HG03342 (cell line): ENCODE measurements around the gene WASL.
"Not testable (repeated sequence)": the region's sequence is repeated elsewhere in the genome, so short reads cannot be mapped to it uniquely, and the experiment has no call there.

Experiments
- ATAC-seq: cut with Tn5 transposase; IDR thresholded peaks from one replicate; pipeline ENCODE4 v1.9.1; 2021; ENCODE audit warnings: mild to moderate bottlenecking, moderate library complexity; ENCODE audit not compliant: unreplicated experiment

The WASL gene

DNA sequence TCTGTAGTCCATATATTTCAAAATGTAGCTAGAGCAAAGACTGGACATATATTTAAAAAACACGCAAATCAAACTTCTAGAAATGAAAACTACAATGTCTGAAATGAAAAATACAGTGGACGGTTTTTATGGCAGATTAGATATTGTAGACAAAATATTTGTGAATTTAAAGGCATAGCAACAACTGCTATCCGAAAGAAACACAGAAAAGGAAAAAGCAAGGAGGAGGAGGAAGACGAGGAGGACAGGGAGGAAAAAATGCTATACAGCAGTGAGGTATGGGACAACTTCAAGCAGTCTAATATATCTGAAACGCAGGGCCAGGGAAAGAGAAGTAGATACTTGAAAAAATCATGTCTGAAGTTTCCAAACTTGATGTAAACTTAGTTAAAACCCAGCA is 13.3 kb downstream of the WASL start:
- ATAC-seq, result no peak

DNA sequence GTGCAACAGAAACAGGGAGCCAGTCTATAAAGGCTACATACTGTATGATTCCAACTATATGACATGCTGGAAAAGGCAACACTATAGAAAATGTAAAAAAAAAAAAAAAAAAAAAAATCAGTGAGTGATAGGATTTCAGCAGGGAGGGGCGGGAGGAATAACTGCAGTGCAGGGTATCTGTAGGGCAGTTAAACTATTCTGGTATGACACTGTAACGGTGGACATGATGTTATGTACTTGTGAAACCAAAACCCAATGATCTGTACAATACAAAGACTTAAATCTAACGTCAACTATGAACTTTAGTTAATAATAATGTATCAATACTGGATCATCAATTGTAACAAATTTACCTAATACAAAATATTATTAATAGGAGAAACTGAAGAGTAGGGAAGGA is 14.3 kb downstream of the WASL start:
- no peak for ATAC-seq

DNA sequence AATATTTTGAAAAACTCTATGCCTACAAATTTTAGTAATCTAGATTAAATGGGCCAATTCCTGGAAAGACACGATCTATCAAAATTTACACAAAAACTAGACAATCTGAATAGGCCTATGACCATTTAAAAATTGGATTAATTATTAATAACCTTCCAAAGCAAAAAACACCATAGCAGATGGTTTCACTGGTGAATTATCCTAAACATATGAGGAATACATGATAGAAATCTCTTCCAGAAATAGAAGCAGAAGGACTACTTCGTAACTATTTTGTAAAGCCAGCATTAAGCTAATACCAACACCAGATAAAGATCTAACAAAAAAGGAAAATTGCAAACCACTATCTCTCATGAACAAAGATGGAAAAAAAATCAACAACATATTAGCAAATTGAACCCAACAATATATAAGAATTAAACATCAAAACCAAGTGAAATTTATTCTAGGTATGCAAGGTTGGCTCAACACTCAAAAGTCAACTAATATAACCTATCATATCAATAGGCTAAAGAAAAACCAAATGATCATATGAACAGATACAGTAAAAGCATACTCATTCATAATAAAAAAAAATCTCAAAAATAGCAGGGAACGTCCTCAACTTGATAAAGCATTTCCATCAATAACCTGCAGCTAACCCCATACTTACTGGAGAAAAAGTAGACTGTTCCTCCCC is 16.3 kb downstream of the WASL start:
- no peak for ATAC-seq

- no peak for ATAC-seq
Observed at GRCh38 chr7:123729218-123729578, 19.6 kb downstream of the WASL start.

GRCh38 chr7:123727071-123727837 is 21.5 kb downstream of the WASL start:
- no peak for ATAC-seq

- ATAC-seq, result no peak
Observed at GRCh38 chr7:123725586-123726171, 23.1 kb downstream of the WASL start.

- ATAC-seq, result no peak
Observed at GRCh38 chr7:123724817-123725253, 24.0 kb downstream of the WASL start.

DNA sequence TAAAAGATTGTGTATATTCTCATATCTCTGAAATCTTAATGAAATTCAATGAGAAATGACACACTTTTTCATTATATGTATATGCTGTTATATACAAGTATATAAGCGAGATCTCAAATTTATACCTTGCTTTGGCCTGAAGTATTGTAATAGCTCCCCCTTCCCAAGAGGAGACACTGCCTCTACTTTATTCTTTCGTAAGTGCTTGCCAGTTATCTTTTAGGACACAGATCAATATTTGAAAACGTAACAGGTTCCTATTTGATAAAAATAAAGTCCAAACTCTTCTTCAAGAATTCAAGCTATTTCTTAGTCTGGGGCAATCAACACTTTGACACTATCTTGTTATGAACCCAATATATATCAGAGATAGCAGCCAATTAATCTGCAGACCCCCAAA is 24.9 kb downstream of the WASL start:
- no peak for ATAC-seq

GRCh38 chr7:123720527-123720926 is 28.3 kb downstream of the WASL start:
- not testable (repeated sequence) for ATAC-seq

- ATAC-seq, result no peak
Observed at GRCh38 chr7:123719197-123719721, 29.5 kb downstream of the WASL start.

- no peak for ATAC-seq
Observed at GRCh38 chr7:123718773-123719172, 30.0 kb downstream of the WASL start.

DNA sequence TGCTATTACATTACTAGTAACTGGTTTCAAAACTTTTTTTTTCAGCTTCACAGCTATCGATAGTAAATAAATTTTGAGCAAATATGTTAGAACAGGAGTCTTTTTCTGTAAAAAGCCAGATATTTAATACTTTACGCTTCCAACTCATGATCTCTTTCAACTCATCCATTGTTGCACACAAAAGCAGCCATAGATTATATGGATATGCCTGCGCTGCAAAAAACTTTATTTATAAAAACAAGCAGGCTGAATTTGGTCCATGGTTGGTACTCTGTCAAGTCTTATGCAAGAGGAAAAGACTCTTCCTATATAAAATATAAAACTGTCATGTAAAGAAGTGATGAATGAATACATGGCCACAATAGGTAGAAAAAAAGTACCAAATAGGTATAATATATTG is 31.1 kb downstream of the WASL start:
- ATAC-seq, result no peak

DNA sequence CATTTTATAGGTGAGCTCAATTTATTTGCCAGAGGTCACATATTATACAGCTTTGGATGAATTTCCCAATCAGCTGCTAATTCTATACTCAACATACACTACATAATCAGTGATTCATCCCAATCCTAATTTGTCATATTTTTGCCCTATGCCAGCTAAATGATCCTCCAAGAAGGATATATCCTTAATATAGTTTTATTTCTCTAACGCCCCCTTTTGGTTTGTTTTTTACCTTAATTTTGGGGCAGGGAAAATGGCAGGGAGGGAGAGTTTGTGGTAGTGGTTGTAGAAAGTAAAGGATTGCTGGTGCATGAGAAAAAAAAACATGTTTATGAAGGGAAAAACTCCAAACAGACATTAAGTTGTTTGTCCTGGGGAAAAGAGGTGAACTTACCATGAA is 31.9 kb downstream of the WASL start:
- ATAC-seq, result no peak

GRCh38 chr7:123715799-123716198 is 33.0 kb downstream of the WASL start:
- no peak for ATAC-seq

DNA sequence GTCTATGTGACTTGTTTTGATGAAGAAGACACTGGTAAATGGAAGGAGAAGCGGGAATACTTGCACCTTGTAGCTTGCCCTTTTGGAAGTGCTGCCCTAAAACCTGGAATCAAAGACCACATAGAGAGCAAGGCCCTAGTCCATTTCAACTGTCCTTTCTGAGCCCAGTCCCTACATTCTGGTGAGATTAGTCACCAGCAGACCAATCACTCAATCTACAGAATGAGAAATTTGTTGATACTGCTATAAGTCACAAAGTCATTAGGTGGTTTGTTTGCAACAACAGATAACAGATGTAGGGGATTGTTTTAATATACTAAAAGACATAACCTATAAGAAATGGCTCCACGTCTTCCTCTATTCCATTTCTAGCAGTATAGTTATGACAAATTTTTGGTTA is 33.6 kb downstream of the WASL start:
- ATAC-seq, result no peak

DNA sequence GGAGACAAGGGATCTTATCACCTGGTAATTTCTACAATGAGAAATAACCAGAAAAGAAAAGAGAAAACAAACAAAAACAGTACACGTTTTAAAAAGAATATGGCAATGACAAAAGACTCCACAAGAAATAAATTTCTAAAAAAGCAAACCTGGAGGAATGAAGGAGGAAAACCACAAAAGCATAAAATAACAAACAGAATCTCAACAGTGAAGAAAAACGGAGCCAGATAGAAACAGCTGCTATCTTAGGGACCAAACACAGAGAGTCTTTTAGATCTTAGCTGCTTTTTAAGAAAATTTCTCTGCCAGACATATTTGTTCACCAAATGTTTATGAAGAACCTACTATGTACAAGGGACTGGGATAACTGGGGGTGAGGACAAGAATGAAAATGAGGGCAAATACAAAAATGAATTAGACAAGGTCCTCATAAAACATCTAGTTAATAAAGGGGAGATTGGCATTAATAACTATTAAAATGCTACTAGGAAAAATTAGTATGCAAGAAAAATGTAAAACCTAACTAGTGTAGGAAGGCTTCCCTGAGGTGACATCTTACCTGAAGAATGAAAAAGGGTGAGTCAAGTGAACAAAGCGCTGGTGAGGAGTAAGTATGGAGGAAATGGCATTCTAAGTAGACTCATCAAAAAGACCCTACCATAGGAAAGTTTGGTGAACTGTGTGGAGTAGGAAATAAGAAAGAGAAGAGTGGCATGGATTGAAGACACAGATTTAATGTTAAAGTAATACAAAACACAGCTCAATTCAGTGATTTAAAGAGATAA is 34.3 kb downstream of the WASL start:
- no peak for ATAC-seq

- no peak for ATAC-seq
Observed at GRCh38 chr7:123712619-123713018, 36.2 kb downstream of the WASL start.

DNA sequence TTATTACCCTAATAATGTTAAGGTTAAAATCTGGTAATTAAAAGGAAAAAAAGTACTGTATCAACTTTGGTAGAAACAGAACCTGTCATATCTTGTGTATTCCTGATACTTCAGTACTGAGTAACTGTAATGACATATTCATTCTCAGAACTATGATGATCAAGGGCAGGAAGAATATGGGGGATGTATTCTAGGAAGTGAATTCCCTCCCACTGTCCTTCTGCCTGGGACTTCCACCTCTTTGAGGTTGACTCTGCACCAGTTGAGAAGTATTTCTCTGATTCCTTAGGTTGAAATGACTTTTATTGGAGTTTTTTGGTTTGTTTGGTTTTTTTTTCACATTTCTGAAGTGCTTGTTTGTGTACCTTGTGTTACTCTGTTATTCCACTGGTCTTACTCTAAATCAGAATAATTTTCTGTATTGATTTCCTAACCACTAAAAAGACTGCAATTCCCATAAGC is 36.9 kb downstream of the WASL start:
- ATAC-seq, result no peak

GRCh38 chr7:123710683-123711082 is 38.1 kb downstream of the WASL start:
- no peak for ATAC-seq

GRCh38 chr7:123709525-123709924 is 39.3 kb downstream of the WASL start:
- no peak for ATAC-seq
